HG03469 (cell line): ENCODE results near the gene ADGRL1.
"Not testable (repeated sequence)": the region's sequence is repeated elsewhere in the genome, so short reads cannot be mapped to it uniquely, and the experiment has no call there.

Experiments used
- ATAC-seq: cut with Tn5 transposase; IDR thresholded peaks from one replicate; pipeline ENCODE4 v1.9.1; 2021; ENCODE audit warnings: mild to moderate bottlenecking, moderate library complexity, moderate number of reproducible peaks; ENCODE audit not compliant: unreplicated experiment

The ADGRL1 gene

GRCh38 chr19:14164724-14165493, 41.1 kb downstream of the ADGRL1 start:
- no peak for ATAC-seq

GRCh38 chr19:14164082-14164481, 41.9 kb downstream of the ADGRL1 start:
- ATAC-seq = no peak

GRCh38 chr19:14162871-14163297, 43.1 kb downstream of the ADGRL1 start:
- no peak for ATAC-seq

- ATAC-seq = no peak
Observed at GRCh38 chr19:14161305-14161704, 44.7 kb downstream of the ADGRL1 start.

- no peak for ATAC-seq
Observed at GRCh38 chr19:14160017-14160703, 45.8 kb downstream of the ADGRL1 start.

GRCh38 chr19:14159059-14159458, 46.9 kb downstream of the ADGRL1 start:
- ATAC-seq = no peak

GRCh38 chr19:14158276-14159023, 47.5 kb downstream of the ADGRL1 start:
- ATAC-seq = no peak

GRCh38 chr19:14156971-14157717, 48.8 kb downstream of the ADGRL1 start:
- no peak for ATAC-seq

GRCh38 chr19:14156122-14156521, 49.8 kb downstream of the ADGRL1 start:
- ATAC-seq = no peak

- no peak for ATAC-seq
Observed at GRCh38 chr19:14155371-14155770, 50.6 kb downstream of the ADGRL1 start.

GRCh38 chr19:14152713-14153112, 53.3 kb downstream of the ADGRL1 start:
- no peak for ATAC-seq

- ATAC-seq = no peak
Observed at GRCh38 chr19:14150770-14151661, 55.0 kb downstream of the ADGRL1 start.

- no peak for ATAC-seq
Observed at GRCh38 chr19:14150041-14150769, 55.8 kb downstream of the ADGRL1 start.

GRCh38 chr19:14149509-14149994, 56.4 kb downstream of the ADGRL1 start:
- no peak for ATAC-seq

- ATAC-seq = no peak
Observed at GRCh38 chr19:14148751-14149410, 57.1 kb downstream of the ADGRL1 start.

GRCh38 chr19:14147797-14148605, 58.0 kb downstream of the ADGRL1 start:
- no peak for ATAC-seq

GRCh38 chr19:14146789-14147216, 59.2 kb downstream of the ADGRL1 start:
- ATAC-seq = no peak

GRCh38 chr19:14146169-14146568, 59.8 kb downstream of the ADGRL1 start:
- not testable (repeated sequence) for ATAC-seq
